Amygdala (tissue), 56 donors: ENCODE results near the gene BBS9.

Source experiments
- DNase-seq, 56 donors: peaks; one replicate each; lab custom pipeline; 2025; lab: John Stamatoyannopoulos, UW

Gene BBS9

GRCh38 chr7:33422825-33423645 lies 293.7 kb downstream of the BBS9 start:
- no peak for DNase-seq

- no peak for DNase-seq
Observed at GRCh38 chr7:33423646-33424020, 294.3 kb downstream of the BBS9 start.

GRCh38 chr7:33425395-33425794 lies 296.0 kb downstream of the BBS9 start:
- no peak for DNase-seq

GRCh38 chr7:33425929-33426678 lies 296.7 kb downstream of the BBS9 start:
- DNase-seq: no peak

GRCh38 chr7:33428415-33428814 lies 299.1 kb downstream of the BBS9 start:
- DNase-seq: no peak

- DNase-seq: no peak
Observed at GRCh38 chr7:33431543-33431942, 302.2 kb downstream of the BBS9 start.

- no peak for DNase-seq
Observed at GRCh38 chr7:33432821-33433220, 303.5 kb downstream of the BBS9 start.

- no peak for DNase-seq
Observed at GRCh38 chr7:33433357-33433756, 304.0 kb downstream of the BBS9 start.

- DNase-seq: no peak
Observed at GRCh38 chr7:33444511-33444910, 315.1 kb downstream of the BBS9 start.

- no peak for DNase-seq
Observed at GRCh38 chr7:33446551-33446950, 317.2 kb downstream of the BBS9 start.

GRCh38 chr7:33448035-33448434 lies 318.7 kb downstream of the BBS9 start:
- DNase-seq: peak in 13 of 56 donors; percentile 1 to 55 (median 18)

GRCh38 chr7:33449847-33450246 lies 320.5 kb downstream of the BBS9 start:
- no peak for DNase-seq

- DNase-seq: no peak
Observed at GRCh38 chr7:33452805-33453502, 323.6 kb downstream of the BBS9 start.

GRCh38 chr7:33457039-33457438 lies 327.7 kb downstream of the BBS9 start:
- no peak for DNase-seq

GRCh38 chr7:33458581-33458980 lies 329.2 kb downstream of the BBS9 start:
- DNase-seq: no peak

GRCh38 chr7:33459340-33459751 lies 330.0 kb downstream of the BBS9 start:
- peak in 3 of 56 donors; percentile 1 to 7 (median 2) for DNase-seq

- DNase-seq: no peak
Observed at GRCh38 chr7:33463131-33463530, 333.8 kb downstream of the BBS9 start.

GRCh38 chr7:33466203-33466602 lies 336.8 kb downstream of the BBS9 start:
- DNase-seq: no peak

- no peak for DNase-seq
Observed at GRCh38 chr7:33471636-33472242, 342.4 kb downstream of the BBS9 start.

GRCh38 chr7:33472348-33473025 lies 343.1 kb downstream of the BBS9 start:
- no peak for DNase-seq
